ENCODE data around the gene PHF2.

The PHF2 gene

GRCh38 chr9:93656426-93657239 lies 80.2 kb downstream of the PHF2 start:
- H3K4me2 ChIP-seq (ENCODE audit: insufficient read depth, low read length, poor library complexity, severe bottlenecking) = no peak overlapping the region
- H3K23ac ChIP-seq (ENCODE audit: low read depth, low read length, poor library complexity) = no peak overlapping the region
- no peak overlapping the region for H3K27ac ChIP-seq (replicated peaks; ENCODE audit: low read length)
- H3K36me3 ChIP-seq (replicated peaks in 1 of 2; ENCODE audit: control insufficient read depth in 2 of 2, insufficient read depth in 2 of 2, low read length in 2 of 2) = peaks cover 15 to 87% of the 10 kb centered on the region in 2 donors
- H3K4ac ChIP-seq (ENCODE audit: low read length) = no peak overlapping the region
- H2BK5ac ChIP-seq (ENCODE audit: low read length) = no peak overlapping the region
- peak overlapping the region; percentile 21 for H3K9ac ChIP-seq (ENCODE audit: low read depth, low read length, poor library complexity)
- H3K27me3 ChIP-seq (ENCODE audit: control insufficient read depth in 3 of 3, insufficient read depth in 3 of 3, low read depth in 1 of 3, low read length in 3 of 3) = no peaks in the 10 kb centered on the region
- H3K18ac ChIP-seq (ENCODE audit: low read length) = no peak overlapping the region
- no peak overlapping the region for H2BK120ac ChIP-seq (ENCODE audit: low read depth, low read length)
- H3K9me3 ChIP-seq (replicated peaks in 1 of 2; ENCODE audit: control insufficient read depth in 2 of 2, insufficient read depth in 1 of 2, low read depth in 1 of 2, low read length in 2 of 2) = peaks cover 0 to 2% of the 10 kb centered on the region in 2 donors
- no peak overlapping the region for H4K8ac ChIP-seq (ENCODE audit: low read depth, low read length)
- no peak overlapping the region for H4K91ac ChIP-seq (ENCODE audit: low read depth, low read length, poor library complexity)
- H2BK12ac ChIP-seq (ENCODE audit: low read length) = no peak overlapping the region
- H2AFZ ChIP-seq (ENCODE audit: low read length) = no peak overlapping the region
- no peak overlapping the region for H2AK5ac ChIP-seq (ENCODE audit: low read depth, low read length)
- peaks cover 0 to 2% of the 10 kb centered on the region in 2 donors for H3K4me1 ChIP-seq (ENCODE audit: control insufficient read depth in 2 of 2, insufficient read depth in 1 of 2, low read depth in 1 of 2, low read length in 2 of 2)
- peaks cover 2% of the 10 kb centered on the region for H3K79me1 ChIP-seq (ENCODE audit: low read depth, low read length)
- WGBS, 2 donors (ENCODE audit: extremely low coverage in 2 of 2, insufficient read length in 2 of 2, insufficient replicate concordance in 1 of 2) = no CpG with 5 or more reads among the region's 16 CpGs
- no peak overlapping the region for H2BK15ac ChIP-seq (ENCODE audit: low read length)
- no peak overlapping the region for H3K14ac ChIP-seq (ENCODE audit: low read length)
- H3K4me3 ChIP-seq (ENCODE audit: low read length in 2 of 2) = no peak overlapping the region
- no peak for DNase-seq (ENCODE audit: low spot score)

- H3K9ac ChIP-seq (ENCODE audit: low read depth, low read length, poor library complexity) = peak overlapping the region; percentile 30
- no peak overlapping the region for H2BK12ac ChIP-seq (ENCODE audit: low read length)
- H4K91ac ChIP-seq (ENCODE audit: low read depth, low read length, poor library complexity) = no peak overlapping the region
- peak overlapping the region; percentile 57 for H3K18ac ChIP-seq (ENCODE audit: low read length)
- no peak overlapping the region for H4K8ac ChIP-seq (ENCODE audit: low read depth, low read length)
- no peak overlapping the region for H2BK120ac ChIP-seq (ENCODE audit: low read depth, low read length)
- H2AFZ ChIP-seq (ENCODE audit: low read length) = no peak overlapping the region
- no peak overlapping the region for H3K4me2 ChIP-seq (ENCODE audit: insufficient read depth, low read length, poor library complexity, severe bottlenecking)
- H2BK15ac ChIP-seq (ENCODE audit: low read length) = no peak overlapping the region
- peaks cover 2% of the 10 kb centered on the region for H3K79me1 ChIP-seq (ENCODE audit: low read depth, low read length)
- H3K27ac ChIP-seq (replicated peaks; ENCODE audit: low read length) = no peak overlapping the region
- no peaks in the 10 kb centered on the region for H3K27me3 ChIP-seq (ENCODE audit: control insufficient read depth in 3 of 3, insufficient read depth in 3 of 3, low read depth in 1 of 3, low read length in 3 of 3)
- no peak for DNase-seq (ENCODE audit: low spot score)
- no CpG with 5 or more reads among the region's 8 CpGs for WGBS, 2 donors (ENCODE audit: extremely low coverage in 2 of 2, insufficient read length in 2 of 2, insufficient replicate concordance in 1 of 2)
- peaks cover 0 to 2% of the 10 kb centered on the region in 2 donors for H3K9me3 ChIP-seq (replicated peaks in 1 of 2; ENCODE audit: control insufficient read depth in 2 of 2, insufficient read depth in 1 of 2, low read depth in 1 of 2, low read length in 2 of 2)
- no peak overlapping the region for H2BK5ac ChIP-seq (ENCODE audit: low read length)
- H3K14ac ChIP-seq (ENCODE audit: low read length) = peak overlapping the region; percentile 66
- no peak overlapping the region for H3K23ac ChIP-seq (ENCODE audit: low read depth, low read length, poor library complexity)
- peaks cover 13 to 92% of the 10 kb centered on the region in 2 donors for H3K36me3 ChIP-seq (replicated peaks in 1 of 2; ENCODE audit: control insufficient read depth in 2 of 2, insufficient read depth in 2 of 2, low read length in 2 of 2)
- H3K4me1 ChIP-seq (ENCODE audit: control insufficient read depth in 2 of 2, insufficient read depth in 1 of 2, low read depth in 1 of 2, low read length in 2 of 2) = peaks cover 0 to 2% of the 10 kb centered on the region in 2 donors
- no peak overlapping the region for H3K4ac ChIP-seq (ENCODE audit: low read length)
- no peak overlapping the region for H2AK5ac ChIP-seq (ENCODE audit: low read depth, low read length)
- H3K4me3 ChIP-seq (ENCODE audit: low read length in 2 of 2) = peak overlapping the region in 1 of 2 donors; percentile 9
These were observed 81.1 kb downstream of the PHF2 start for GRCh38 chr9:93657331-93658111.

- no peak overlapping the region for H3K4me3 ChIP-seq (ENCODE audit: low read length in 2 of 2)
- H3K4ac ChIP-seq (ENCODE audit: low read length) = no peak overlapping the region
- H3K4me1 ChIP-seq (ENCODE audit: control insufficient read depth in 2 of 2, insufficient read depth in 1 of 2, low read depth in 1 of 2, low read length in 2 of 2) = peaks cover 0 to 2% of the 10 kb centered on the region in 2 donors
- DNase-seq (ENCODE audit: low spot score) = no peak
- H2BK12ac ChIP-seq (ENCODE audit: low read length) = no peak overlapping the region
- H4K8ac ChIP-seq (ENCODE audit: low read depth, low read length) = no peak overlapping the region
- H3K4me2 ChIP-seq (ENCODE audit: insufficient read depth, low read length, poor library complexity, severe bottlenecking) = no peak overlapping the region
- H3K9ac ChIP-seq (ENCODE audit: low read depth, low read length, poor library complexity) = no peak overlapping the region
- no peak overlapping the region for H2BK5ac ChIP-seq (ENCODE audit: low read length)
- peak overlapping the region; percentile 49 for H3K14ac ChIP-seq (ENCODE audit: low read length)
- peaks cover 0 to 4% of the 10 kb centered on the region in 2 donors for H3K9me3 ChIP-seq (replicated peaks in 1 of 2; ENCODE audit: control insufficient read depth in 2 of 2, insufficient read depth in 1 of 2, low read depth in 1 of 2, low read length in 2 of 2)
- H2AFZ ChIP-seq (ENCODE audit: low read length) = no peak overlapping the region
- no peak overlapping the region for H2BK120ac ChIP-seq (ENCODE audit: low read depth, low read length)
- no peak overlapping the region for H2BK15ac ChIP-seq (ENCODE audit: low read length)
- no peak overlapping the region for H2AK5ac ChIP-seq (ENCODE audit: low read depth, low read length)
- H3K79me1 ChIP-seq (ENCODE audit: low read depth, low read length) = no peaks in the 10 kb centered on the region
- no peak overlapping the region for H4K91ac ChIP-seq (ENCODE audit: low read depth, low read length, poor library complexity)
- peaks cover 14 to 92% of the 10 kb centered on the region in 2 donors for H3K36me3 ChIP-seq (replicated peaks in 1 of 2; ENCODE audit: control insufficient read depth in 2 of 2, insufficient read depth in 2 of 2, low read length in 2 of 2)
- no peak overlapping the region for H3K23ac ChIP-seq (ENCODE audit: low read depth, low read length, poor library complexity)
- H3K27ac ChIP-seq (replicated peaks; ENCODE audit: low read length) = no peak overlapping the region
- WGBS, 2 donors (ENCODE audit: extremely low coverage in 2 of 2, insufficient read length in 2 of 2, insufficient replicate concordance in 1 of 2) = no CpG with 5 or more reads among the region's 12 CpGs
- no peaks in the 10 kb centered on the region for H3K27me3 ChIP-seq (ENCODE audit: control insufficient read depth in 3 of 3, insufficient read depth in 3 of 3, low read depth in 1 of 3, low read length in 3 of 3)
- H3K18ac ChIP-seq (ENCODE audit: low read length) = peak overlapping the region; percentile 42
These were observed 82.0 kb downstream of the PHF2 start for GRCh38 chr9:93658184-93658925.
